ENCODE data around the gene BTNL8. TPM values are rescaled to one million over a fixed set of nuclear protein-coding genes. Genes with fewer than 3 reads are reported as not detected.

Gene BTNL8, protein sequence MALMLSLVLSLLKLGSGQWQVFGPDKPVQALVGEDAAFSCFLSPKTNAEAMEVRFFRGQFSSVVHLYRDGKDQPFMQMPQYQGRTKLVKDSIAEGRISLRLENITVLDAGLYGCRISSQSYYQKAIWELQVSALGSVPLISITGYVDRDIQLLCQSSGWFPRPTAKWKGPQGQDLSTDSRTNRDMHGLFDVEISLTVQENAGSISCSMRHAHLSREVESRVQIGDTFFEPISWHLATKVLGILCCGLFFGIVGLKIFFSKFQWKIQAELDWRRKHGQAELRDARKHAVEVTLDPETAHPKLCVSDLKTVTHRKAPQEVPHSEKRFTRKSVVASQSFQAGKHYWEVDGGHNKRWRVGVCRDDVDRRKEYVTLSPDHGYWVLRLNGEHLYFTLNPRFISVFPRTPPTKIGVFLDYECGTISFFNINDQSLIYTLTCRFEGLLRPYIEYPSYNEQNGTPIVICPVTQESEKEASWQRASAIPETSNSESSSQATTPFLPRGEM
- not detected for total RNA-seq

DNA sequence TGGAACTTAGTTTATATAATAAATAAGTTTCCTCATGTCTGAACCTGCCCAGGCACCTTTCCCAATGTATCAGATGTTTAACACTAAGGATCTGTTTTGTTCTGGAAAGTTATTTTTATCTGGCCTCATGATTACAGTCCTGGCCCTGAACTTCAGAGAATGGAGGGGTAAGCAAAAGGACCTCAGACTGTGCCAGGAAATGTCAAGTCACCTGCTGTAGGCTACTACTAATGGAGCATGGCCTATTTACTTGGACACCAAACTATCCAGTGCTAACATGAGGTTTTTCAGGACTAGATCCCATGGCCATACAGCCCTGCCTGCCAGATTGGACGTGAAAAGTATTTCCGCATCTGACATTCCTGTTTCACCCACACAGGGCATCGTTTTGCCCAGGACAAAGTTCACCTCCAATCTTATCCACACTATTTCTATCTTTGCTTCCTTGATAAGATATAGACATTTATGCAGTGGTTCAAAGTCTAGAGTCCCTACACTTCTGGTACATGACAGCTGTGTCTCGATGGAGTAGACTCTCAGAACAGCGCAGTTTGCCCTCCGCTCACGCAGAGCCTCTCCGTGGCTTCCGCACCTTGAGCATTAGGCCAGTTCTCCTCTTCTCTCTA, at the start of gene BTNL8:
Gene BTNL8, plus strand, starts transcription at position 539 of the 626 bp plus-strand sequence. CDS start 152 bp downstream, outside the sequence.
- H3K27me3 Mint-ChIP-seq (ENCODE audit: low read depth), result no peaks in the 10 kb centered on the region
- no peak within 1 kb of the TSS for H3K27ac Mint-ChIP-seq
- H3K36me3 Mint-ChIP-seq (ENCODE audit: low read depth), result no peaks in the 10 kb centered on the region
- peaks cover 2% of the 10 kb centered on the region for H3K9me3 Mint-ChIP-seq
- DNase-seq, result no peak
- intact Hi-C loops (cut with micrococcal nuclease), result no loop called here
- no peak within 1 kb of the TSS for H3K4me3 Mint-ChIP-seq
- CTCF ChIA-PET, result no interaction called here
- H3K4me1 Mint-ChIP-seq (ENCODE audit: low read depth), result peaks cover 4% of the 10 kb centered on the region

DNA sequence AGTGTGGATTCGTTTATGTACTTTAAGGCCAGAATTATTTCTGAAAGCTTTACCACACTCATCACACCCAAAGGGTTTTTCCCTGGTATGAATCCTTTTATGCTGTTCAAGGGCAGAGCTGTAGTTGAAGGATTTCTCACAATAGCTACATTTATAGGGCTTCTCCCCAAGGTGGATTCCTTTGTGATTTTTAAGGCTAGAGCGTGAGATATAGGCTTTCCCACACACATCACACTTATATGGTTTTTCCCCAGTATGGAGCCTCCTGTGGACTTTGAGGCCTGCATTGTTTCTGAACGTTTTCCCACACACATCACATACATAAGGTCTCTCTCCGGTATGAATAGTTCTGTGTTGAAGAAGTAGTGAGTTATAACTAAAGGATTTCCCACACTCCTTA, 49.1 kb upstream of the BTNL8 start:
- peaks cover 91% of the 10 kb centered on the region for H3K36me3 Mint-ChIP-seq (ENCODE audit: low read depth)
- H3K4me3 Mint-ChIP-seq, result no peak overlapping the region
- H3K27me3 Mint-ChIP-seq (ENCODE audit: low read depth), result no peaks in the 10 kb centered on the region
- H3K9me3 Mint-ChIP-seq, result peaks cover 55% of the 10 kb centered on the region
- no peak for DNase-seq
- CTCF ChIA-PET, result interaction anchor here (1.3 kb wide), 1 partner anchor 11 kb away, joined by 4 read pairs; no protein-coding TSS in a partner anchor
- peaks cover 7% of the 10 kb centered on the region for H3K4me1 Mint-ChIP-seq (ENCODE audit: low read depth)
- intact Hi-C loops (cut with micrococcal nuclease), result no loop called here
- no peak overlapping the region for H3K27ac Mint-ChIP-seq

DNA sequence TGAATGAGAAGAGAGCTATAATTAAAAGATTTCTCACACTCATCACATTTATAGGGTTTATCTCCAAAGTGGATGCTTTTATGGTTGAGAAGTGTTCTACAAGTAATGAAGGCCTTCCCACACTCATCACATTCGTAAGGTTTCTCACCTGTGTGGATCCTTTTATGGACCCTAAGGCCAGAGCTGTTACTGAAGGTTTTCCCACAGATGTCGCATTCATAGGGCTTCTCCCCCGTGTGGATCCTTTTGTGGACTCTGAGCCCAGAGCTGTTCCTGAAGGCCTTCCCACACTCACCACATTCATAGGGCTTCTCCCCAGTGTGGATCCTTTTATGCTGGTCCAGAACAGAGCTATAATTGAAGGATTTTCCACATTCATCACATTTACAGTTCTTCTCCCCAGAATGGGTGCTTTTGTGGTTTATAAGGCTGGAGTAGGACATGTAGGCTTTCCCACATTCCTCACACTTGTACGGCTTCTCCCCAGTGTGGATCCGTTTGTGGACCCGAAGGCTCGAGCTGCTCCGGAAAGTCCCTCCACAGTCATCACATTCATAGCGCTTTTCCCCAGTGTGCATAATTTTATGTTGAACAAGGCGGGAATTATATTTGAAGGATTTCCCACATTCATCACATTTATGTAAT, 48.4 kb upstream of the BTNL8 start:
- H3K27me3 Mint-ChIP-seq (ENCODE audit: low read depth), result no peaks in the 10 kb centered on the region
- H3K36me3 Mint-ChIP-seq (ENCODE audit: low read depth), result peaks cover 94% of the 10 kb centered on the region
- intact Hi-C loops (cut with micrococcal nuclease), result no loop called here
- DNase-seq, result no peak
- peaks cover 9% of the 10 kb centered on the region for H3K4me1 Mint-ChIP-seq (ENCODE audit: low read depth)
- H3K4me3 Mint-ChIP-seq, result no peak overlapping the region
- H3K27ac Mint-ChIP-seq, result no peak overlapping the region
- peaks cover 55% of the 10 kb centered on the region for H3K9me3 Mint-ChIP-seq
- CTCF ChIA-PET, result interaction anchor here (0.6 to 1.3 kb wide), 2 partner anchors 10 to 16 kb away, joined by 3 to 4 read pairs; no protein-coding TSS in a partner anchor

DNA sequence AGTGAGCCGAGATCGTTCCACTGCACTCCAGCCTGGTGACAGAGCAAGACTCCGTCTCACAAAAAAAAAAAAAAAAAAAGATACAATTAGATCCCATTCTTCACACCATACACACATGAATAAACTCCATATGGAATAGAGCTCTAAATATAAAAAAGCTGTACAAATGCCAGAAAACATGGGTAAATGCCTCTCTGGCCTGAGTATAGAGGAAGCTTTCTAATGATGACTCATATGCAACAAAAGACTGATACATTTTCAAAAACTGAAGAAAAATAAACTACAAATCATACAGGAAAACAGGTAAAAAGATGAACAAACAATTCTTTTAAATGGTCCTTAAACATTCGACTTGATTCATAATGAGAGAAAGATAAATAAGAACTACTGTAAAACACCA, 46.5 kb upstream of the BTNL8 start:
- peaks cover 85% of the 10 kb centered on the region for H3K36me3 Mint-ChIP-seq (ENCODE audit: low read depth)
- peaks cover 47% of the 10 kb centered on the region for H3K9me3 Mint-ChIP-seq
- CTCF ChIA-PET, result interaction anchor here (0.6 to 0.8 kb wide), 2 partner anchors 18 to 215 kb away, joined by 3 read pairs; no protein-coding TSS in a partner anchor
- intact Hi-C loops (cut with micrococcal nuclease), result no loop called here
- no peak for DNase-seq
- H3K4me1 Mint-ChIP-seq (ENCODE audit: low read depth), result peaks cover 11% of the 10 kb centered on the region
- H3K4me3 Mint-ChIP-seq, result no peak overlapping the region
- no peaks in the 10 kb centered on the region for H3K27me3 Mint-ChIP-seq (ENCODE audit: low read depth)
- H3K27ac Mint-ChIP-seq, result no peak overlapping the region

DNA sequence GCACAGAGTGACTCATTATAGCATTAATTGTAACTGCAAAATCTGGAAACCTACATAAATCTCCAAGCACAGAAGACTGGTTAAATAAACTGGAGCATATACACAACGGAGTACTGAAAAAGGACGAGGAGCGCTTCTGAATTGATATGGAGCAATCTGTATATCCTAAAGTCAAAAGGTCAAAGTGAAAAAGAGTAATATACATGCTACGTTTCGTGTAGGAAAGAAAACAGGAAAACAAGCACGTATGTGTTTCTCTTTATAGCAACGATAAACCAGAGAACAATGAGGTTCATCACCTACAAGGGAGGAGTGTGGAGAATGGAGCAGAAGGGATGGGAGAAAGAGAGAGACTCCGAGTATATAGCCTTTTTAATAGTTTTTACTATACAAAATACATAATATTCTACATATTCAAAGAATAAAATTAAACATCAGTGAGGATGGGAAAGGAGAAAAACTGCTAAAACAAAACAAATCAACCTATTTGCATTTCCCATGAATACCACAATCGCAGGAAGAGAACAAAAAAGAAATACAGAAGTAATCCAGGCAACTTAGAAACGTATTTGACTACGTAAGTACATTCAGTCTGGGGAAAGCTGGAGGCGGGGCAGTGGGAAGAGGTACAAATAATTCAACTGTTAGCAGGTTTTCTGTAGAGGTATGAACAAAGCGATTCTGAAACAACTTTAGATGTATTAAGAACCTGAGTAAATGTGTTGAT, 45.7 kb upstream of the BTNL8 start:
- intact Hi-C loops (cut with micrococcal nuclease), result no loop called here
- DNase-seq, result no peak
- H3K4me1 Mint-ChIP-seq (ENCODE audit: low read depth), result peaks cover 11% of the 10 kb centered on the region
- H3K27ac Mint-ChIP-seq, result no peak overlapping the region
- H3K36me3 Mint-ChIP-seq (ENCODE audit: low read depth), result peaks cover 78% of the 10 kb centered on the region
- CTCF ChIA-PET, result interaction anchor here (0.8 kb wide), 1 partner anchor 18 kb away, joined by 3 read pairs; no protein-coding TSS in a partner anchor
- H3K9me3 Mint-ChIP-seq, result peaks cover 40% of the 10 kb centered on the region
- H3K4me3 Mint-ChIP-seq, result no peak overlapping the region
- H3K27me3 Mint-ChIP-seq (ENCODE audit: low read depth), result no peaks in the 10 kb centered on the region

DNA sequence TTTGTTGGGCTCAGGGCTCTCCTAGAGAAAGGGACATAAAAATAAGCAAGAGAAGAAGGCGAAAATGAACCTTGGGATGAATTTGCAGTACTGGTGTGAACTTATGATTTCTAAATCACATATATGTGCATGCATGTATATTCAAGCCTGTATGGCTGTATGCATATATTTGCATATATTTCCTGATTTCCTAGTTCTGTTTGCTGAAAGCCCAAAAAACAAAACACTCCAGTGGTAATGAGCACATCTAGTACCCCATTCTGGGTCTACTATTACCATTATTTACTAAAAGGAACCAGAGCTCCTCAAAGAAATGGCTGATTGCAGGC, 45.1 kb upstream of the BTNL8 start:
- Mint-ChIP-seq H3K4me3 (no peak overlapping the region), H3K27ac (no peak overlapping the region)

DNA sequence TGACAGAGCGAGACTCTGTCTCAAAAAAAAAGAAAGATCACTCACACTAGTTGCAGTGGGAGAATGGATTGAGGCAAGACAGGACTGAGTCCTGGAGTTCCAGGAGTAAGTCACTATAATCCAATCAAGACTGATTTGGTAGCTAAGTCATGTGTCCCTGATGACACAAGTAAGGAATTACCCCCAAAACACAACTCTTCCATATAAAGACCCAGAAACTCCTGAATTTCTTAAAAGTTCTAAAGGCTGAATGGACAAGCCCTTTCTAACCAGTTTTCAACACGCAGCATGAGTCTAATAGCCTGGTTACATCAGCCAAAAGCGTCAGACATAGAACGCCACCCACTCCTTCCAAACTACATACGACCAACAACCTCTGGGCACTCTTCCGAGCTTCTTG, 40.4 kb upstream of the BTNL8 start:
- DNase-seq, result no peak
- H3K4me1 Mint-ChIP-seq (ENCODE audit: low read depth), result peaks cover 24% of the 10 kb centered on the region
- CTCF ChIA-PET, result interaction anchor here (0.7 kb wide), 2 partner anchors 102 to 222 kb away, joined by 3 read pairs; no protein-coding TSS in a partner anchor
- no peak overlapping the region for H3K27ac Mint-ChIP-seq
- no peaks in the 10 kb centered on the region for H3K27me3 Mint-ChIP-seq (ENCODE audit: low read depth)
- H3K9me3 Mint-ChIP-seq, result no peaks in the 10 kb centered on the region
- intact Hi-C loops (cut with micrococcal nuclease), result no loop called here
- H3K36me3 Mint-ChIP-seq (ENCODE audit: low read depth), result peaks cover 37% of the 10 kb centered on the region
- H3K4me3 Mint-ChIP-seq, result no peak overlapping the region

More for the DNA sequence above, 45.1 kb upstream of the BTNL8 start:
- DNase-seq, result no peak
- CTCF ChIA-PET, result interaction anchor here (0.5 kb wide), 1 partner anchor 213 kb away, joined by 3 read pairs; no protein-coding TSS in a partner anchor
- intact Hi-C loops (cut with micrococcal nuclease), result no loop called here
- H3K9me3 Mint-ChIP-seq, result peaks cover 35% of the 10 kb centered on the region
- no peaks in the 10 kb centered on the region for H3K27me3 Mint-ChIP-seq (ENCODE audit: low read depth)
- H3K4me1 Mint-ChIP-seq (ENCODE audit: low read depth), result peaks cover 13% of the 10 kb centered on the region
- H3K36me3 Mint-ChIP-seq (ENCODE audit: low read depth), result peaks cover 78% of the 10 kb centered on the region

DNA sequence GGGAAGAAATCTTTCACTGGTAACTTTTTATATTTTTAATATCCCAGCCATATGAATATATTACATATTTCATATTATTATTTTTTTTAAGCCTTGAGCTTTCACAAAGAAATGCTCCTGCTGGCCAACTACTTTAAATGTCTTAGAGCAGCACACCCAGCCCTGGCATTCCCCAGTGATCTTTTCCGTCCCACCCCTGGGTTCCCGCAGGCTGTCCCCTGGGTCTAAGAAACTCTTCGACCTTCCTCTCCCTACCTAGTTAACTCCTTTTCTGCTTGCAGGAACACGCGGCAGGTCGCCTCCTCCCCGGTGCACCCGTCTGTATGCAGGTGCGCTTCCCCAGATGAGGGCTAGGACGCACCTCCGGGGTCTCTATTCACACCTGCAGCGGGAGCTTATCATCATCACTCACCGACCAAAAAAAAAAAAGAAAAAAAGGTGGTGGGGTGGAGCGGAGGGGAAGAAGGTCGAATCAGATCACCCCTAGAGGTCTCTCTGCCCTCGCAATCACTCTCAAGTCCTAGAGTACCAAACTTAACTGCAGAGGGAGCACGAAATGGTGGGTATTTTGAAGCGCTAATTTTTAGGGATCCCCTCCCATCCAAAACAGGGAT, 38.6 kb upstream of the BTNL8 start:
- CTCF ChIA-PET, result interaction anchor here (0.9 to 1.1 kb wide), 3 partner anchors 10 to 59 kb away, joined by 4 read pairs; no protein-coding TSS in a partner anchor
- peak overlapping the region; percentile 89 for H3K27ac Mint-ChIP-seq

DNA sequence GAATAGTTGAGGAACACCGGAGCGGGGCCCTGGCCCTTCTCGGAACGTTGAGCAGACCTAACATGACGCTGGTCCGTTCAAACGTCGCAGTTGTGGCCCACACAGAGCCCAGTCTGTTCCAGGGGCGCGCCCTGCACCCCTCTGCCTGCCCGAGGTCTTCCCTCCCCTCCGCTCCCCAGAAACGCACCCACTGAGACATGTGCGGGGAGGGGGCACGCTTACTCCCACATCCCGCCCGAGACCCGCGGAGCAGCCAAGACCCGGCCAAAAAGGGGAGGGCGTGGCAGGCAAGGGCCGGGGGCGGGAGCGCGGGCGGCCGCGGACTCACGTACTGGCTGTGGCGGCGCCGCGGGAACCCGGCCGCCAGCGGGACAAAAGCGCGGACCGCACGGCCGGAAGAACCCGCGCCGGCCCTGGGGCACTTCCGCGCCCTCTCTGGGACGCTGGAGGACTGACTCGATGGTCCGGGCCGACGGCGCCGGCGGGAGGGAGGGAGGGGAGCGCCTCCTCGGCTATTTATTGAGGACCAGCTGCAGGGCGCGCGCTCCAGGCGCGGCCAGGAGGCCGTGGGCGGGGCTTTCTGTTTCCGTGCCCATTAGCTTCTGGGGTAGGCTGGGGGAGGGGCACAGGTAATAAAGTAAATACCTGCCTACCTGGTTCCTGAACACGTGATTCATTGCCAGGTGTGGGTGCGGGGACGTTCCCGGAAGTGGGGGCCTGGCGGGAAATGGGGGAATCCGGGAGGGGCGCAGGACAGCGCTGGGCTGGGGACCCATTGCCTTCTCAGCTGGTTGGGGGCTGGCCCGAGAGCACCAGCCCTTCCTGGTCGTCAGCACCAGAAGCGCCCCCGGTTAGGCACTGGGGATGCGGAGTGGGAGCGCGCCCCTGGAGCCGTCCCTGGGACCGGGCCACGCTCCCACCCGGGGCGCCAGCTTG, 37.8 kb upstream of the BTNL8 start, which contains the start of gene ZFP62:
Gene ZFP62, minus strand, starts transcription at position 390 of the 936 bp plus-strand sequence. Its CDS starts 57 bp downstream, at position 333.
- Mint-ChIP-seq H3K36me3 (ENCODE audit: low read depth) (peaks cover 14% of the 10 kb centered on the region), H3K27ac (peak within 1 kb of the TSS; percentile 89), H3K9me3 (no peaks in the 10 kb centered on the region), H3K27me3 (ENCODE audit: low read depth) (no peaks in the 10 kb centered on the region), H3K4me1 (ENCODE audit: low read depth) (peaks cover 19% of the 10 kb centered on the region), H3K4me3 (peak within 1 kb of the TSS; percentile 95)
- peak; percentile 86 for DNase-seq
- CTCF ChIA-PET, result interaction anchor here (0.9 to 1.0 kb wide), 3 partner anchors 11 to 77 kb away, joined by 3 to 4 read pairs (median 4); no protein-coding TSS in a partner anchor
- intact Hi-C loops (cut with micrococcal nuclease), result loop anchor here (1.0 to 5.0 kb wide), 8 partner anchors 29 to 401 kb away; partner anchors contain the start of genes MGAT1, TRIM41 and TRIM52

More for the DNA sequence above, 38.6 kb upstream of the BTNL8 start:
- Mint-ChIP-seq H3K4me1 (ENCODE audit: low read depth) (peaks cover 20% of the 10 kb centered on the region), H3K36me3 (ENCODE audit: low read depth) (peaks cover 22% of the 10 kb centered on the region), H3K4me3 (peak overlapping the region; percentile 95), H3K9me3 (no peaks in the 10 kb centered on the region), H3K27me3 (ENCODE audit: low read depth) (no peaks in the 10 kb centered on the region)
- peak; percentile 60 for DNase-seq
- intact Hi-C loops (cut with micrococcal nuclease), result loop anchor here (1.0 to 5.0 kb wide), 5 partner anchors 58 to 402 kb away; partner anchors contain the start of genes MGAT1 and TRIM52

DNA sequence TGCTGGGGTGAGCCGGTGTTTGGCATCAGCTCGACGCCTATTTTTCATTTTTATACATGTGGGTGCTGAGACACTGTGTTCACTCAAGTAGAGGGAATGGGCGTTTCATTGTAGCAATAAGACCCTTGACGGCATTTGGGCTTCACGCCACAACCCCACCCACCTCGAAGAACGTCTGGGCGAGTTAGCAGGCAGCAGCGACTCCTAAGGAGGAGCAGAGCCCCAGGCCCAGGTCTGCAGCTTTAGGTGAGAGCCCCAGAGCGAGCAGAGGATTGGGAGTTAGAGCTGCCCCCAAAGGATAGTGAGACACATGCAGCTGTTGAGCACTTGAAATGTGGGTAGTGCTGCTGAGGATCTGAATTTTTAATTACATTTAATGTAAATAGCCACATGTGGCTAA, 36.3 kb upstream of the BTNL8 start:
- Mint-ChIP-seq H3K4me1 (ENCODE audit: low read depth) (peaks cover 16% of the 10 kb centered on the region), H3K36me3 (ENCODE audit: low read depth) (peaks cover 11% of the 10 kb centered on the region), H3K9me3 (no peaks in the 10 kb centered on the region), H3K4me3 (no peak overlapping the region), H3K27ac (no peak overlapping the region), H3K27me3 (ENCODE audit: low read depth) (no peaks in the 10 kb centered on the region)
- CTCF ChIA-PET, result no interaction called here
- intact Hi-C loops (cut with micrococcal nuclease), result loop anchor here (5.0 kb wide), 1 partner anchor 400 kb away; the partner anchor contains the start of gene TRIM52
- DNase-seq, result no peak
